Esophagus muscularis mucosa (tissue), 4 donors: ENCODE measurements around the gene NCKAP5. TPM values are rescaled to one million over a fixed set of nuclear protein-coding genes. Genes with fewer than 3 reads are reported as not detected.

ENCODE experiments used
- DNase-seq: peaks from one replicate; pipeline ENCODE4 v3.0.0-alpha.2; 2017; ENCODE audit errors: extremely low spot score
- H3K27ac ChIP-seq, 4 donors: fragments of 200-600 bp; sonication (generic); replicated peaks in 1 of 4; 1 replicate in 3 of 4; 2 replicates in 1 of 4; pipeline ENCODE4 v1.5.1; 2016 to 2019; ENCODE audit warnings: mild to moderate bottlenecking in 1 of 4
- H3K27me3 ChIP-seq, 4 donors: fragments of 200-600 bp; sonication (generic); one replicate each; pipeline versions ENCODE4 v1.5.1 to v1.6.0; 2016 to 2019
- H3K36me3 ChIP-seq, 4 donors: fragments of 200-600 bp; sonication (generic); one replicate each; pipeline ENCODE4 v1.5.1; 2016 to 2019
- H3K4me1 ChIP-seq, 4 donors: fragments of 200-600 bp; sonication (generic); one replicate each; pipeline ENCODE4 v1.5.1; 2016 to 2019
- H3K4me3 ChIP-seq, 4 donors: fragments of 200-600 bp; sonication (generic); 1 replicate in 2 of 4; 2 replicates in 2 of 4; pipeline ENCODE4 v1.5.1; 2016 to 2019; ENCODE audit warnings: mild to moderate bottlenecking in 4 of 4, moderate library complexity in 1 of 4
- H3K9me3 ChIP-seq, 4 donors: fragments of 200-600 bp; sonication (generic); 1 replicate in 3 of 4; 2 replicates in 1 of 4; pipeline ENCODE4 v1.5.1; 2016 to 2019
- CTCF ChIP-seq, 3 experiments: fragments of 200-600 bp in 2 of 3; fragments of 450-650 bp in 1 of 3; sonication (generic) in 2 of 3; IDR thresholded peaks; one replicate each; pipeline ENCODE4 v1.5.1; 2017 to 2019; ENCODE audit warnings: antibody characterized with exemption in 3 of 3, mild to moderate bottlenecking in 2 of 3, moderate library complexity in 1 of 3
- EP300 ChIP-seq: sonication (generic); formaldehyde crosslinking; IDR thresholded peaks from one replicate; pipeline ENCODE4 v1.6.1; 2017; ENCODE audit warnings: antibody characterized with exemption
- POLR2A ChIP-seq: fragments of 450-650 bp; IDR thresholded peaks from one replicate; pipeline ENCODE4 v1.6.1; 2017; ENCODE audit warnings: antibody characterized with exemption, moderate library complexity, mild to moderate bottlenecking, low read depth
- POLR2AphosphoS5 ChIP-seq, 2 donors: sonication (generic); formaldehyde crosslinking; IDR thresholded peaks; one replicate each; pipeline ENCODE4 v1.6.1; 2017; ENCODE audit warnings: antibody characterized with exemption in 2 of 2
- WGBS: methylation state at CpG from one replicate; pipeline ENCODE4 v1.1.5; 2018; 5-methylcytosine and 5-hydroxymethylcytosine counted together
- intact Hi-C: fragments of 100-400 bp; cut with DNase I; formaldehyde crosslinking; loops from one replicate; pipeline ENCODE4 v1.15.1; 2023
- total RNA-seq, 4 donors: library from RNA; depleted of rRNA; stranded (reverse); fragments of >200 nt; gene quantifications; one replicate each; pipeline versions ENCODE4 v1.1.0 to v1.2.1, GENCODE V29; 2016

The NCKAP5 gene
- total RNA-seq, 4 donors from 2014 or later = 0.33 to 1.8 (median 1.0) TPM

GRCh38 chr2:133097666-133098065 lies 470.6 kb downstream of the NCKAP5 start:
- Histone ChIP-seq H3K9me3 (no peaks in the 10 kb centered on the region), H3K4me1 (peaks cover 0 to 12% (median 5%) of the 10 kb centered on the region in 4 donors), H3K36me3 (no peaks in the 10 kb centered on the region), H3K27me3 (no peaks in the 10 kb centered on the region), H3K4me3 (no peak overlapping the region), H3K27ac (no peak overlapping the region)
- intact Hi-C loops = no loop called here
- TF ChIP-seq POLR2A (no peak), EP300 (no peak), POLR2AphosphoS5 (IDR thresholded peaks at IDR 0.05) (no peak), CTCF (IDR thresholded peaks at IDR 0.05) (no peak)
- no peak for DNase-seq
- WGBS = 88% methylated on average over 3 of the region's 3 CpGs

GRCh38 chr2:133092571-133092970 lies 475.7 kb downstream of the NCKAP5 start:
- no peaks in the 10 kb centered on the region for H3K9me3 ChIP-seq
- no peaks in the 10 kb centered on the region for H3K27me3 ChIP-seq
- no peak for TF ChIP-seq POLR2A
- TF ChIP-seq CTCF (IDR thresholded peaks at IDR 0.05) = no peak
- TF ChIP-seq POLR2AphosphoS5 (IDR thresholded peaks at IDR 0.05) = no peak
- TF ChIP-seq EP300 = no peak
- H3K4me3 ChIP-seq = no peak overlapping the region
- no peak for DNase-seq
- intact Hi-C loops = no loop called here
- no peaks in the 10 kb centered on the region for H3K36me3 ChIP-seq
- no peaks in the 10 kb centered on the region for H3K4me1 ChIP-seq
- no peak overlapping the region for H3K27ac ChIP-seq
- 87% methylated on average over 3 of the region's 3 CpGs for WGBS

GRCh38 chr2:133090358-133090757 lies 477.9 kb downstream of the NCKAP5 start:
- Histone ChIP-seq H3K9me3 (no peaks in the 10 kb centered on the region), H3K27me3 (no peaks in the 10 kb centered on the region), H3K36me3 (no peaks in the 10 kb centered on the region), H3K4me1 (no peaks in the 10 kb centered on the region), H3K27ac (no peak overlapping the region), H3K4me3 (no peak overlapping the region)
- no peak for DNase-seq
- TF ChIP-seq POLR2AphosphoS5 (IDR thresholded peaks at IDR 0.05) (no peak), CTCF (IDR thresholded peaks at IDR 0.05) (no peak), POLR2A (no peak), EP300 (no peak)
- WGBS = 91% methylated on average over 2 of the region's 2 CpGs
- intact Hi-C loops = no loop called here

- TF ChIP-seq POLR2A (no peak), POLR2AphosphoS5 (IDR thresholded peaks at IDR 0.05) (no peak), CTCF (IDR thresholded peaks at IDR 0.05) (no peak), EP300 (no peak)
- Histone ChIP-seq H3K9me3 (no peaks in the 10 kb centered on the region), H3K27me3 (no peaks in the 10 kb centered on the region), H3K36me3 (no peaks in the 10 kb centered on the region), H3K4me1 (no peaks in the 10 kb centered on the region), H3K27ac (no peak overlapping the region), H3K4me3 (no peak overlapping the region)
- no peak for DNase-seq
- intact Hi-C loops = no loop called here
- WGBS = 87% methylated on average over 6 of the region's 6 CpGs
These were observed 482.1 kb downstream of the NCKAP5 start for GRCh38 chr2:133086176-133086575.

- 89% methylated on average over 2 of the region's 2 CpGs for WGBS
- intact Hi-C loops = no loop called here
- no peaks in the 10 kb centered on the region for H3K27me3 ChIP-seq
These were observed 482.6 kb downstream of the NCKAP5 start for GRCh38 chr2:133085646-133086045.

More at GRCh38 chr2:133085646-133086045, 482.6 kb downstream of the NCKAP5 start:
- DNase-seq = no peak
- no peaks in the 10 kb centered on the region for H3K36me3 ChIP-seq
- H3K4me1 ChIP-seq = no peaks in the 10 kb centered on the region
- H3K4me3 ChIP-seq = no peak overlapping the region
- no peaks in the 10 kb centered on the region for H3K9me3 ChIP-seq
- H3K27ac ChIP-seq = no peak overlapping the region
- TF ChIP-seq POLR2A = no peak
- no peak for TF ChIP-seq EP300
- no peak for TF ChIP-seq CTCF (IDR thresholded peaks at IDR 0.05)
- TF ChIP-seq POLR2AphosphoS5 (IDR thresholded peaks at IDR 0.05) = no peak
